HepG2 (cell line): Measurements from ENCODE around the gene CHD9NB. TPM values are rescaled to one million over a fixed set of nuclear protein-coding genes. Genes with fewer than 3 reads are reported as not detected.

Experiments used
- DR1 ChIP-seq: sonication (generic); formaldehyde crosslinking; IDR thresholded peaks from 2 replicates; pipeline ENCODE4 v1.8.0; 2021; ENCODE audit warnings: mild to moderate bottlenecking, missing genetic modification reagents, inconsistent platforms
- HMG20A ChIP-seq: IDR thresholded peaks from 2 replicates; pipeline ENCODE4 v1.6.1; 2016; ENCODE audit warnings: borderline replicate concordance
- HNRNPLL ChIP-seq: fragments of 200-400 bp; formaldehyde crosslinking; IDR thresholded peaks from 2 replicates; pipeline ENCODE4 v1.6.1; 2017; ENCODE audit warnings: mild to moderate bottlenecking, low read depth, low read length; ENCODE audit not compliant: poor library complexity, severe bottlenecking
- HOXD1 ChIP-seq: sonication (generic); formaldehyde crosslinking; IDR thresholded peaks from 2 replicates; pipeline ENCODE4 v1.5.0; 2020; ENCODE audit warnings: missing genetic modification reagents
- KDM3A ChIP-seq: IDR thresholded peaks from 2 replicates; pipeline ENCODE4 v1.6.1; 2018; ENCODE audit warnings: low read depth, missing compliant biosample characterization
- PCBP1 ChIP-seq: fragments of 200-400 bp; formaldehyde crosslinking; IDR thresholded peaks from 2 replicates; pipeline ENCODE4 v1.6.1; 2017; ENCODE audit warnings: mild to moderate bottlenecking, low read depth, low read length, borderline replicate concordance
- POLR2AphosphoS2 ChIP-seq: IDR thresholded peaks from 2 replicates; pipeline ENCODE4 v1.6.1; 2011; ENCODE audit warnings: low read depth, low read length, improper control_type of control experiment
- RAD51 ChIP-seq: fragments of 450-650 bp; IDR thresholded peaks from 2 replicates; pipeline ENCODE4 v1.6.1; 2016; ENCODE audit warnings: borderline replicate concordance
- SMAD1 ChIP-seq: sonication (generic); formaldehyde crosslinking; IDR thresholded peaks from 2 replicates; pipeline ENCODE4 v1.4.0; 2020; ENCODE audit warnings: missing genetic modification reagents, low read depth, mild to moderate bottlenecking, borderline replicate concordance
- ZNF547 ChIP-seq: sonication (generic); formaldehyde crosslinking; IDR thresholded peaks from 2 replicates; pipeline ENCODE4 v1.5.1; 2020; ENCODE audit warnings: mild to moderate bottlenecking, missing genetic modification reagents
- polyA plus RNA-seq, 8 experiments: library from polyadenylated mRNA; depleted of rRNA in 3 of 8; stranded (reverse) in 7 of 8; unstranded in 1 of 8; fragments of >200 nt; fragmentation: Illumina TruSeq in 4 of 8; extraction: Trizol in 4 of 8; gene quantifications; 2 replicates each; pipeline versions ENCODE4 v1.2.1 to v1.2.3, GENCODE V29; 2011 to 2016; ENCODE audit warnings: low read depth in 4 of 8, missing spikeins in 1 of 8, mixed read lengths in 1 of 8; ENCODE audit not compliant: insufficient read depth in 1 of 8
- total RNA-seq, 5 experiments: library from RNA; depleted of rRNA; stranded (reverse); fragments of >200 nt; fragmentation: Illumina TruSeq; extraction: Trizol; gene quantifications; 2 replicates each; pipeline ENCODE4 v1.2.3, GENCODE V29; 2016; ENCODE audit warnings: low read depth in 1 of 5
- TF ChIP-seq, protein P1 (sequence below): sonication (generic); formaldehyde crosslinking; IDR thresholded peaks from 2 replicates; pipeline ENCODE4 v1.4.0; 2020; ENCODE audit warnings: mild to moderate bottlenecking, missing genetic modification reagents
- TF ChIP-seq, protein P2 (sequence below): sonication (generic); formaldehyde crosslinking; conservative IDR thresholded peaks from 2 replicates; pipeline ENCODE4 v1.8.0; 2022; ENCODE audit warnings: mild to moderate bottlenecking, moderate library complexity, missing genetic modification reagents
- TF ChIP-seq, protein P3 (sequence below): sonication (generic); formaldehyde crosslinking; IDR thresholded peaks from 2 replicates; pipeline ENCODE4 v1.4.0; 2020; ENCODE audit warnings: missing genetic modification reagents
- TF ChIP-seq, protein P4 (sequence below): sonication (generic); formaldehyde crosslinking; IDR thresholded peaks from 2 replicates; pipeline ENCODE4 v1.4.0; 2020; ENCODE audit warnings: missing genetic modification reagents, borderline replicate concordance

Gene CHD9NB
- total and polyA plus RNA-seq, 2 of the 13 experiments (the other 11 are each of a cell fraction or from before 2014, with no cell fraction given) = 0.17 to 0.18 TPM

DNA sequence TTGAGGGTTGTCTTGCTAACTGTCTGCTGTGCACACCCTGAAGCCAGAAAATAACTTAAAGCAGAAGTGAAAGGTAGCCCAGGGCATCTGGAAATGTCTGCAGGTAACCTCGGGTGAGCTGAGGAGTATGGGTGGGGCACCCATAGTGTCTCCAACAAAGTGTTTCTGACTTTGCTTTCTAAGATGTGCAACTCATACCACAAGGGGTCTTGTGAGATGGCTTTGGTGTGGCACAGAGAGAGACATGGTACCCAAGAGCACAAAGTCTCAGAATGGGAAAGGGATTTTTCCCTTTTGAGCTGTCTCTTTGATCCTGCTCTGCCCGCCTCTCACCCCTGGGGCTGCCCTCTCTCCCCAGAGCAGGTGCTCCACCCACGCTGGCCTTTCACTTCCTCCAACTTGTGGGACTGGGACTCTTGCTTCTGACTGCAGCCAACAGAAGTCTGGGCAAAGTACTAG lies 9.0 kb upstream of the CHD9NB start (continued):
- TF ChIP-seq, protein P1, sequence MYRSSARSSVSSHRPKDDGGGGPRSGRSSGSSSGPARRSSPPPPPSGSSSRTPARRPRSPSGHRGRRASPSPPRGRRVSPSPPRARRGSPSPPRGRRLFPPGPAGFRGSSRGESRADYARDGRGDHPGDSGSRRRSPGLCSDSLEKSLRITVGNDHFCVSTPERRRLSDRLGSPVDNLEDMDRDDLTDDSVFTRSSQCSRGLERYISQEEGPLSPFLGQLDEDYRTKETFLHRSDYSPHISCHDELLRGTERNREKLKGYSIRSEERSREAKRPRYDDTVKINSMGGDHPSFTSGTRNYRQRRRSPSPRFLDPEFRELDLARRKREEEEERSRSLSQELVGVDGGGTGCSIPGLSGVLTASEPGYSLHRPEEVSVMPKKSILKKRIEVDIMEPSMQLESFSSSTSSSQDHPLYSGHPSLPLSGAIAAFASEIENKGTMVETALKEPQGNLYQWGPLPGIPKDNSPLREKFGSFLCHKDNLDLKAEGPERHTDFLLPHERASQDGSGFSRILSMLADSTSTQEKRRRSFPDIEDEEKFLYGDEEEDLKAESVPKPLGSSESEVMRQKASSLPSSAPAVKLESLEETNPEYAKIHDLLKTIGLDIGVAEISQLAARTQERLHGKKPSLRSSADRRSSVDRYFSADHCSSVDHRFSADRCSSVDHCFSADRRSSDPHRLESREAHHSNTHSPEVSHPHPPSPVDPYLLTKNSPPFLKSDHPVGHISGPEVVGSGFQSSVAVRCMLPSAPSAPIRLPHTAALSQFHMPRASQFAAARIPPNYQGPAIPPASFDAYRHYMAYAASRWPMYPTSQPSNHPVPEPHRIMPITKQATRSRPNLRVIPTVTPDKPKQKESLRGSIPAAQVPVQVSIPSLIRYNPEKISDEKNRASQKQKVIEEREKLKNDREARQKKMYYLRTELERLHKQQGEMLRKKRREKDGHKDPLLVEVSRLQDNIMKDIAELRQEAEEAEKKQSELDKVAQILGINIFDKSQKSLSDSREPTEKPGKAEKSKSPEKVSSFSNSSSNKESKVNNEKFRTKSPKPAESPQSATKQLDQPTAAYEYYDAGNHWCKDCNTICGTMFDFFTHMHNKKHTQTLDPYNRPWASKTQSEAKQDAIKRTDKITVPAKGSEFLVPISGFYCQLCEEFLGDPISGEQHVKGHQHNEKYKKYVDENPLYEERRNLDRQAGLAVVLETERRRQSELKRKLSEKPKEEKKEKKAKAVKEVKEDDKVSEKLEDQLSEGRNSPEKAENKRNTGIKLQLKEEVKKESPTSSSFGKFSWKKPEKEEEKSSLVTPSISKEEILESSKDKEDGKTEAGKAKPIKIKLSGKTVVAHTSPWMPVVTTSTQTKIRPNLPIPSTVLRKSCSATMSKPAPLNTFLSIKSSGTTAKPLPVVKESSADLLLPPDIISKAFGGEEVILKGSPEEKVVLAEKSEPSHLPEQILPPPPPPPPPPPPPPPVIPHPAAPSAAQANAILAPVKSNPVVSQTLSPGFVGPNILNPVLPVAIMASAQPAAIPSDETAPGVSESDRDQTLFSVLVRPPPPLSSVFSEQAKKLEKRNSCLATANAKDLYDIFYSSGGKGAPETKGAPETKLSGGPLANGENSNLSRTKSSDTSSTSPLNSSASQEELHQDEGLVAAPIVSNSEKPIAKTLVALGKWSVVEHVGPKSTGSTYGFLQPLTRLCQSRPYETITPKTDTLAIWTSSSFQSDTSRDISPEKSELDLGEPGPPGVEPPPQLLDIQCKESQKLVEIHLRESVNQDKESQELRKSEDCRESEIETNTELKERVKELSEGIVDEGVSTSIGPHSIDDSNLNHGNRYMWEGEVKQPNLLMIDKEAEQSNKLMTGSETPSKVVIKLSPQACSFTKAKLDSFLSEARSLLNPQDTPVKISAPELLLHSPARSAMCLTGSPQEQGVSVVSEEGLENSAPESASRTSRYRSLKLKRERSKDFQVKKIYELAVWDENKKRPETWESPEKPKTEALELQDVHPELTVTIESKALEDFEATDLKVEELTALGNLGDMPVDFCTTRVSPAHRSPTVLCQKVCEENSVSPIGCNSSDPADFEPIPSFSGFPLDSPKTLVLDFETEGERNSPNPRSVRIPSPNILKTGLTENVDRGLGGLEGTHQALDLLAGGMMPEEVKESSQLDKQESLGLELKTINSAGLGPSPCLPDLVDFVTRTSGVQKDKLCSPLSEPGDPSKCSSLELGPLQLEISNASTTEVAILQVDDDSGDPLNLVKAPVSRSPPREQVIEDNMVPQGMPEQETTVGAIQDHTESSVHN = no peak
- TF ChIP-seq DR1 (CRISPR knock-in tag) (no peak), HOXD1 (CRISPR knock-in tag) (no peak), HNRNPLL (no peak), PCBP1 (no peak), SMAD1 (CRISPR knock-in tag) (no peak), POLR2AphosphoS2 (no peak), ZNF547 (CRISPR knock-in tag) (no peak), HMG20A (CRISPR knock-in tag) (peak; percentile 15; the same call in 1 of the 2 replicates), RAD51 (no peak), KDM3A (CRISPR knock-in tag) (no peak)
- TF ChIP-seq, protein P2, sequence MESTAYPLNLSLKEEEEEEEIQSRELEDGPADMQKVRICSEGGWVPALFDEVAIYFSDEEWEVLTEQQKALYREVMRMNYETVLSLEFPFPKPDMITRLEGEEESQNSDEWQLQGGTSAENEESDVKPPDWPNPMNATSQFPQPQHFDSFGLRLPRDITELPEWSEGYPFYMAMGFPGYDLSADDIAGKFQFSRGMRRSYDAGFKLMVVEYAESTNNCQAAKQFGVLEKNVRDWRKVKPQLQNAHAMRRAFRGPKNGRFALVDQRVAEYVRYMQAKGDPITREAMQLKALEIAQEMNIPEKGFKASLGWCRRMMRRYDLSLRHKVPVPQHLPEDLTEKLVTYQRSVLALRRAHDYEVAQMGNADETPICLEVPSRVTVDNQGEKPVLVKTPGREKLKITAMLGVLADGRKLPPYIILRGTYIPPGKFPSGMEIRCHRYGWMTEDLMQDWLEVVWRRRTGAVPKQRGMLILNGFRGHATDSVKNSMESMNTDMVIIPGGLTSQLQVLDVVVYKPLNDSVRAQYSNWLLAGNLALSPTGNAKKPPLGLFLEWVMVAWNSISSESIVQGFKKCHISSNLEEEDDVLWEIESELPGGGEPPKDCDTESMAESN = no peak
- TF ChIP-seq, protein P3, sequence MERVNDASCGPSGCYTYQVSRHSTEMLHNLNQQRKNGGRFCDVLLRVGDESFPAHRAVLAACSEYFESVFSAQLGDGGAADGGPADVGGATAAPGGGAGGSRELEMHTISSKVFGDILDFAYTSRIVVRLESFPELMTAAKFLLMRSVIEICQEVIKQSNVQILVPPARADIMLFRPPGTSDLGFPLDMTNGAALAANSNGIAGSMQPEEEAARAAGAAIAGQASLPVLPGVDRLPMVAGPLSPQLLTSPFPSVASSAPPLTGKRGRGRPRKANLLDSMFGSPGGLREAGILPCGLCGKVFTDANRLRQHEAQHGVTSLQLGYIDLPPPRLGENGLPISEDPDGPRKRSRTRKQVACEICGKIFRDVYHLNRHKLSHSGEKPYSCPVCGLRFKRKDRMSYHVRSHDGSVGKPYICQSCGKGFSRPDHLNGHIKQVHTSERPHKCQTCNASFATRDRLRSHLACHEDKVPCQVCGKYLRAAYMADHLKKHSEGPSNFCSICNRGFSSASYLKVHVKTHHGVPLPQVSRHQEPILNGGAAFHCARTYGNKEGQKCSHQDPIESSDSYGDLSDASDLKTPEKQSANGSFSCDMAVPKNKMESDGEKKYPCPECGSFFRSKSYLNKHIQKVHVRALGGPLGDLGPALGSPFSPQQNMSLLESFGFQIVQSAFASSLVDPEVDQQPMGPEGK = peak; percentile 71
- TF ChIP-seq, protein P4, sequence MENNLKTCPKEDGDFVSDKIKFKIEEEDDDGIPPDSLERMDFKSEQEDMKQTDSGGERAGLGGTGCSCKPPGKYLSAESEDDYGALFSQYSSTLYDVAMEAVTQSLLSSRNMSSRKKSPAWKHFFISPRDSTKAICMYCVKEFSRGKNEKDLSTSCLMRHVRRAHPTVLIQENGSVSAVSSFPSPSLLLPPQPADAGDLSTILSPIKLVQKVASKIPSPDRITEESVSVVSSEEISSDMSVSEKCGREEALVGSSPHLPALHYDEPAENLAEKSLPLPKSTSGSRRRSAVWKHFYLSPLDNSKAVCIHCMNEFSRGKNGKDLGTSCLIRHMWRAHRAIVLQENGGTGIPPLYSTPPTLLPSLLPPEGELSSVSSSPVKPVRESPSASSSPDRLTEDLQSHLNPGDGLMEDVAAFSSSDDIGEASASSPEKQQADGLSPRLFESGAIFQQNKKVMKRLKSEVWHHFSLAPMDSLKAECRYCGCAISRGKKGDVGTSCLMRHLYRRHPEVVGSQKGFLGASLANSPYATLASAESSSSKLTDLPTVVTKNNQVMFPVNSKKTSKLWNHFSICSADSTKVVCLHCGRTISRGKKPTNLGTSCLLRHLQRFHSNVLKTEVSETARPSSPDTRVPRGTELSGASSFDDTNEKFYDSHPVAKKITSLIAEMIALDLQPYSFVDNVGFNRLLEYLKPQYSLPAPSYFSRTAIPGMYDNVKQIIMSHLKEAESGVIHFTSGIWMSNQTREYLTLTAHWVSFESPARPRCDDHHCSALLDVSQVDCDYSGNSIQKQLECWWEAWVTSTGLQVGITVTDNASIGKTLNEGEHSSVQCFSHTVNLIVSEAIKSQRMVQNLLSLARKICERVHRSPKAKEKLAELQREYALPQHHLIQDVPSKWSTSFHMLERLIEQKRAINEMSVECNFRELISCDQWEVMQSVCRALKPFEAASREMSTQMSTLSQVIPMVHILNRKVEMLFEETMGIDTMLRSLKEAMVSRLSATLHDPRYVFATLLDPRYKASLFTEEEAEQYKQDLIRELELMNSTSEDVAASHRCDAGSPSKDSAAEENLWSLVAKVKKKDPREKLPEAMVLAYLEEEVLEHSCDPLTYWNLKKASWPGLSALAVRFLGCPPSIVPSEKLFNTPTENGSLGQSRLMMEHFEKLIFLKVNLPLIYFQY = no peak
